Measurements from ENCODE around the gene HTT. TPM values are rescaled to one million over a fixed set of nuclear protein-coding genes. Genes with fewer than 3 reads are reported as not detected.

HTT gene
- total and polyA plus RNA-seq, 10 of the 15 experiments (the other 5 are each of a cell fraction or from before 2014, with no cell fraction given), result 3.3 to 113 (median 43.3) TPM

DNA sequence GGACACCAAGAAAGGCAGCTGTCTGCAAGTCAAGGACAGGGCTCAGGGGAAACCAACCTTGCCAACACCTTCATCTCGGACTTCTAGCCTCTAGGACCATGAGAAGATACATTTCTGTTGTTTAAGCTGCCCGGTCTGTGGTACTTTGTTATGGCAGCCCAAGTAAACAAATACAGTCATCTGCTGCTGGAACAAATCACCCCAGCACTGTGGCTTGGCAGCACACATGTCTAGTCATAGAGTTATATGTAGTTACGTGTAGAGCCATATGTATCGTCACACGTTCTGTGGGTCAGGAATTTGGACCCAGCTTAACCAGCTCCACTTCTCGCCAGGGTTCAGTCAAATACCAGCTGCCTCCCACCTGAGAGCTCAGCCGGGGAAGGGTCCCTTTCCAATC lies 2.7 kb upstream of the HTT start:
- no peaks in the 10 kb centered on the region for H3K27me3 ChIP-seq (replicated peaks in 1 of 2; ENCODE audit: control insufficient read depth in 2 of 2, insufficient read depth in 2 of 2, low read length in 1 of 2)
- DNase-seq (ENCODE audit: low read depth, low spot score) (no peak), FAIRE-seq (no peak), ATAC-seq (no peak)
- H3K4me2 ChIP-seq (ENCODE audit: control insufficient read depth, insufficient read depth), result no peak overlapping the region
- BruUV-seq (replicated peaks), result no TSS peak
- intact Hi-C loops (cut with micrococcal nuclease; ENCODE audit: unreplicated experiment) (loop anchor here (10.0 kb wide), 1 partner anchor 807 kb away; the partner anchor contains the start of gene MXD4), in situ Hi-C loops (cut with MboI) (no loop called here)
- H3K79me2 ChIP-seq (ENCODE audit: control insufficient read depth, insufficient read depth, low read length), result peaks cover 22% of the 10 kb centered on the region
- no peak overlapping the region for H3K9ac ChIP-seq (ENCODE audit: control insufficient read depth, insufficient read depth, low read length)
- ChIA-PET POLR2A (no interaction called here), RAD21 (ENCODE audit: unreplicated experiment) (no interaction called here), CTCF (interaction anchor here (0.9 kb wide), 1 partner anchor 34 kb away, joined by 3 read pairs; no protein-coding TSS in a partner anchor), SMC1A (ENCODE audit: uncharacterized antibody, unreplicated experiment) (interaction anchor here (0.9 to 1.4 kb wide), 3 partner anchors 8 to 35 kb away, joined by 3 to 4 read pairs (median 3); no protein-coding TSS in a partner anchor)
- no peak overlapping the region for H2AFZ ChIP-seq (ENCODE audit: control insufficient read depth, low read depth, low read length)
- no peaks in the 10 kb centered on the region for H3K4me1 ChIP-seq (ENCODE audit: control insufficient read depth, insufficient read depth, low read length)
- H3K9me3 ChIP-seq (replicated peaks; ENCODE audit: control insufficient read depth, insufficient read depth, low read length), result no peaks in the 10 kb centered on the region
- H3K36me3 ChIP-seq (ENCODE audit: control insufficient read depth in 2 of 2, insufficient read depth in 2 of 2, low read length in 1 of 2), result no peaks in the 10 kb centered on the region
- 86% methylated on average over 7 of the region's 7 CpGs for WGBS (ENCODE audit: insufficient coverage, insufficient replicate concordance, low lambda C conversion rate, missing lambda C conversion rate)
- H3K27ac ChIP-seq (ENCODE audit: control insufficient read depth, insufficient read depth), result no peak overlapping the region
- no peaks in the 10 kb centered on the region for H4K20me1 ChIP-seq (ENCODE audit: control insufficient read depth, insufficient read depth)
- no peak overlapping the region for H3K4me3 ChIP-seq
- TF ChIP-seq HDGF (IDR thresholded peaks at IDR 0.05), result no peak

GRCh38 chr4:3073158-3074077 lies 1.1 kb upstream of the HTT start:
- FAIRE-seq, result no peak
- CTCF ChIA-PET, result interaction anchor here (0.9 to 1.2 kb wide), 2 partner anchors 13 to 95 kb away, joined by 3 to 4 read pairs; no protein-coding TSS in a partner anchor
- WGBS (ENCODE audit: insufficient coverage, insufficient replicate concordance, low lambda C conversion rate, missing lambda C conversion rate), result 14% methylated on average over 46 of the region's 54 CpGs
- intact Hi-C loops (cut with micrococcal nuclease; ENCODE audit: unreplicated experiment) (loop anchor here (10.0 kb wide), 1 partner anchor 809 kb away; the partner anchor contains the start of gene MXD4), in situ Hi-C loops (cut with MboI) (no loop called here)
- H3K27ac ChIP-seq (ENCODE audit: control insufficient read depth, insufficient read depth), result peak overlapping the region; percentile 69
- SMC1A ChIA-PET (ENCODE audit: uncharacterized antibody, unreplicated experiment), result interaction anchor here (1.4 kb wide), 1 partner anchor 14 kb away, joined by 3 read pairs; no protein-coding TSS in a partner anchor
- peak overlapping the region; percentile 94 for H3K4me2 ChIP-seq (ENCODE audit: control insufficient read depth, insufficient read depth)
- H2AFZ ChIP-seq (ENCODE audit: control insufficient read depth, low read depth, low read length), result peak overlapping the region; percentile 85
- TF ChIP-seq EGR1 (IDR thresholded peaks at IDR 0.05; ENCODE audit: borderline replicate concordance in 1 of 2, low read depth in 2 of 2, low read length in 2 of 2) (0 out of 3 replicates have a peak, but pooled peaks of 1 of the 2 experiments have one; percentile 11), BHLHE40 (IDR thresholded peaks at IDR 0.05; ENCODE audit: borderline replicate concordance in 1 of 2, low read depth in 2 of 2, low read length in 1 of 2) (peak in 1 of 2 experiments; percentile 30; a peak in 2 of 4 replicates), POLR2A (IDR thresholded peaks at IDR 0.05; ENCODE audit: low read depth, low read length) (0 out of 2 replicates have a peak, but pooled peaks have one; percentile 61), E2F8 (IDR thresholded peaks at IDR 0.05; ENCODE audit: low read depth, partially characterized antibody) (no peak), SREBF1 (IDR thresholded peaks at IDR 0.05; ENCODE audit: low read length) (no peak), YY1 (IDR thresholded peaks at IDR 0.05; ENCODE audit: low read depth, low read length) (peak; percentile 42), POLR2AphosphoS5 (IDR thresholded peaks at IDR 0.05; ENCODE audit: low read length) (peak; percentile 48; the same call in 1 of the 2 replicates)
- H3K9me3 ChIP-seq (replicated peaks; ENCODE audit: control insufficient read depth, insufficient read depth, low read length), result no peaks in the 10 kb centered on the region
- no peak for DNase-seq (ENCODE audit: low read depth, low spot score)
- peak; percentile 64 for ATAC-seq
- RAD21 ChIA-PET (ENCODE audit: unreplicated experiment), result no interaction called here
- no peaks in the 10 kb centered on the region for H3K36me3 ChIP-seq (ENCODE audit: control insufficient read depth in 2 of 2, insufficient read depth in 2 of 2, low read length in 1 of 2)
- no TSS peak for BruUV-seq (replicated peaks)
- peak overlapping the region; percentile 70; the same call in 1 of the 2 replicates for H3K9ac ChIP-seq (ENCODE audit: control insufficient read depth, insufficient read depth, low read length)
- peaks cover 3% of the 10 kb centered on the region for H3K4me1 ChIP-seq (ENCODE audit: control insufficient read depth, insufficient read depth, low read length)
- peak overlapping the region; percentile 80 for H3K4me3 ChIP-seq
- no peaks in the 10 kb centered on the region for H4K20me1 ChIP-seq (ENCODE audit: control insufficient read depth, insufficient read depth)
- H3K27me3 ChIP-seq (replicated peaks in 1 of 2; ENCODE audit: control insufficient read depth in 2 of 2, insufficient read depth in 2 of 2, low read length in 1 of 2), result no peaks in the 10 kb centered on the region
- peaks cover 34% of the 10 kb centered on the region for H3K79me2 ChIP-seq (ENCODE audit: control insufficient read depth, insufficient read depth, low read length)
- POLR2A ChIA-PET, result interaction anchor here (1.2 to 2.0 kb wide), 3 partner anchors 10 to 26 kb away, joined by 4 to 7 read pairs (median 6); no protein-coding TSS in a partner anchor

Data from GM12878 (cell line).